Measurements from ENCODE around the gene DMRTB1. TPM values are rescaled to one million over a fixed set of nuclear protein-coding genes. Genes with fewer than 3 reads are reported as not detected.
"Not testable (repeated sequence)": the region's sequence is repeated elsewhere in the genome, so short reads cannot be mapped to it uniquely, and the experiment has no call there.

DMRTB1 gene
- total and polyA plus RNA-seq, 2 donors (not counting 1 experiment from before 2014, with no cell fraction given), result not detected

DNA sequence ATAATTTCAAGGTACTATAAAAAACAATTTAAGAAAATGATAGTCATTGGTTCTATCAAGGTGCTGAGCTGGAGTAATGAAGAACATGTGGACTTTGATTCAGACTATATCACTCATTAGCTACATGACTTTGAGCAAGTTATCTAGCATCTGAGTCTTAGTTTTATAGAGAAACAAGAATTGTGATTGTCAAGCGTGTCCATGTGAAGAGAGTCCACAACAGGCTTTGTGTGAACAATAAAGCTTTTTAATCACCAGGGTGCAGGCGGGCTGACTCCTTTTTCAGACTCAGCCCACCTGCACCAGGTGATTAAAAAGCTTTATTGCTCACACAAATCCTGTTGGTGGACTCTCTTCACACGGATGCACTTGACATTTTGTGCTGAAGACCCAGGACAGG lies 26.6 kb upstream of the DMRTB1 start:
- H3K36me3 ChIP-seq (ENCODE audit: control insufficient read depth, insufficient read depth, low read length), result no peaks in the 10 kb centered on the region
- H3K4me1 ChIP-seq (ENCODE audit: control insufficient read depth, extremely low read depth, insufficient read depth, low read length), result no peaks in the 10 kb centered on the region
- no peaks in the 10 kb centered on the region for H4K20me1 ChIP-seq (ENCODE audit: control insufficient read depth, extremely low read depth, insufficient read depth, low read length)
- H3K79me2 ChIP-seq (ENCODE audit: control insufficient read depth, insufficient read depth, low read length), result no peaks in the 10 kb centered on the region
- no peak overlapping the region for H3K27ac ChIP-seq (ENCODE audit: insufficient read depth, low read length)
- no peak overlapping the region for H2AFZ ChIP-seq (ENCODE audit: low read length)
- peaks cover 8% of the 10 kb centered on the region for H3K27me3 ChIP-seq (ENCODE audit: control insufficient read depth, insufficient read depth, low read length)
- no peak overlapping the region for H3K4me3 ChIP-seq (replicated peaks in 1 of 4; ENCODE audit: control extremely low read depth in 1 of 4, insufficient read depth in 1 of 4, low read depth in 3 of 4, low read length in 4 of 4)
- TF ChIP-seq EZH2 (IDR thresholded peaks at IDR 0.05; ENCODE audit: low read length, missing control alignments), result no peak
- no peak for TF ChIP-seq CTCF (conservative IDR thresholded peaks at IDR 0.05 in 1 of 2, IDR thresholded peaks at IDR 0.05 in 1 of 2; ENCODE audit: low read depth in 1 of 2, low read length in 2 of 2)
- no peak for DNase-seq (ENCODE audit: low read depth in 2 of 2)
- no peak overlapping the region for H3K9ac ChIP-seq (ENCODE audit: insufficient read depth, low read length)
- no peak overlapping the region for H3K4me2 ChIP-seq (ENCODE audit: extremely low read depth, insufficient read depth, low read length)
- no peaks in the 10 kb centered on the region for H3K9me3 ChIP-seq (ENCODE audit: control insufficient read depth, insufficient read depth, low read depth, low read length)

GRCh38 chr1:53434405-53435007 lies 24.7 kb upstream of the DMRTB1 start:
- H3K27me3 ChIP-seq (ENCODE audit: control insufficient read depth, insufficient read depth, low read length); H3K9ac ChIP-seq (ENCODE audit: insufficient read depth, low read length): not testable (repeated sequence)
- DNase-seq (ENCODE audit: low read depth in 2 of 2), result peak in 1 of 2 donors; percentile 19

DNA sequence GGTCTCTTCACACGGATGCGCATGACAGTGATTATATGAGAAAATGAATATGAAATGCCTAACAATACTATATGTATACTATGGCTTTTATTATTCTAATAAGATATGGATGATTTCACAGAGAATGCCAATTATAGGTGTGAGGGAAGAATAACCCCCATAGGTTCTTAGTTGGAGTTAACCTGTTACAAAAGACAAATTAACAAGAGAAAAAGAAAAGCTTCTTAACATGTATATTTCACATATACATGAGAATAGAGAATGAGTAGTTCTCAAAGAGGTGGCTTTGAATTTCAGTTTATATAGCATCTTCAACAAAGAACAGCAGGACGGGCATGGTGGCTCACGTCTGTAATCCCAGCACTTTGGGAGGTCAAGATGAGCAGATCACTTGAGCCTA lies 24.0 kb upstream of the DMRTB1 start:
- Histone ChIP-seq H2AFZ (ENCODE audit: low read length) (no peak overlapping the region), H3K79me2 (ENCODE audit: control insufficient read depth, insufficient read depth, low read length) (no peaks in the 10 kb centered on the region), H3K4me3 (replicated peaks in 1 of 4; ENCODE audit: control extremely low read depth in 1 of 4, insufficient read depth in 1 of 4, low read depth in 3 of 4, low read length in 4 of 4) (no peak overlapping the region), H3K9me3 (ENCODE audit: control insufficient read depth, insufficient read depth, low read depth, low read length) (no peaks in the 10 kb centered on the region), H4K20me1 (ENCODE audit: control insufficient read depth, extremely low read depth, insufficient read depth, low read length) (no peaks in the 10 kb centered on the region), H3K27me3 (ENCODE audit: control insufficient read depth, insufficient read depth, low read length) (peaks cover 8% of the 10 kb centered on the region), H3K27ac (ENCODE audit: insufficient read depth, low read length) (no peak overlapping the region), H3K4me1 (ENCODE audit: control insufficient read depth, extremely low read depth, insufficient read depth, low read length) (no peaks in the 10 kb centered on the region), H3K9ac (ENCODE audit: insufficient read depth, low read length) (no peak overlapping the region), H3K36me3 (ENCODE audit: control insufficient read depth, insufficient read depth, low read length) (no peaks in the 10 kb centered on the region), H3K4me2 (ENCODE audit: extremely low read depth, insufficient read depth, low read length) (no peak overlapping the region)
- TF ChIP-seq EZH2 (IDR thresholded peaks at IDR 0.05; ENCODE audit: low read length, missing control alignments) (no peak), CTCF (conservative IDR thresholded peaks at IDR 0.05 in 1 of 2, IDR thresholded peaks at IDR 0.05 in 1 of 2; ENCODE audit: low read depth in 1 of 2, low read length in 2 of 2) (no peak)
- no peak for DNase-seq (ENCODE audit: low read depth in 2 of 2)

More at GRCh38 chr1:53434405-53435007, 24.7 kb upstream of the DMRTB1 start:
- not testable (repeated sequence) for H3K4me3 ChIP-seq (replicated peaks in 1 of 4; ENCODE audit: control extremely low read depth in 1 of 4, insufficient read depth in 1 of 4, low read depth in 3 of 4, low read length in 4 of 4); H3K79me2 ChIP-seq (ENCODE audit: control insufficient read depth, insufficient read depth, low read length); H3K27ac ChIP-seq (ENCODE audit: insufficient read depth, low read length); H3K4me1 ChIP-seq (ENCODE audit: control insufficient read depth, extremely low read depth, insufficient read depth, low read length); H3K36me3 ChIP-seq (ENCODE audit: control insufficient read depth, insufficient read depth, low read length); H3K9me3 ChIP-seq (ENCODE audit: control insufficient read depth, insufficient read depth, low read depth, low read length); H3K4me2 ChIP-seq (ENCODE audit: extremely low read depth, insufficient read depth, low read length); H2AFZ ChIP-seq (ENCODE audit: low read length); H4K20me1 ChIP-seq (ENCODE audit: control insufficient read depth, extremely low read depth, insufficient read depth, low read length)
